GM10266 (cell line): ENCODE measurements around the gene TPCN1.

ENCODE experiments used
- DNase-seq: peaks from one replicate; pipeline ENCODE4 v3.0.0; 2012; ENCODE audit errors: extremely low spot score
- TF ChIP-seq, protein P1 (sequence below): IDR thresholded peaks from 2 replicates; pipeline ENCODE4 v1.5.1; 2012; ENCODE audit warnings: mild to moderate bottlenecking, low read depth; ENCODE audit not compliant: control insufficient read depth, insufficient read depth; ENCODE audit errors: missing control alignments

TPCN1 gene

DNA sequence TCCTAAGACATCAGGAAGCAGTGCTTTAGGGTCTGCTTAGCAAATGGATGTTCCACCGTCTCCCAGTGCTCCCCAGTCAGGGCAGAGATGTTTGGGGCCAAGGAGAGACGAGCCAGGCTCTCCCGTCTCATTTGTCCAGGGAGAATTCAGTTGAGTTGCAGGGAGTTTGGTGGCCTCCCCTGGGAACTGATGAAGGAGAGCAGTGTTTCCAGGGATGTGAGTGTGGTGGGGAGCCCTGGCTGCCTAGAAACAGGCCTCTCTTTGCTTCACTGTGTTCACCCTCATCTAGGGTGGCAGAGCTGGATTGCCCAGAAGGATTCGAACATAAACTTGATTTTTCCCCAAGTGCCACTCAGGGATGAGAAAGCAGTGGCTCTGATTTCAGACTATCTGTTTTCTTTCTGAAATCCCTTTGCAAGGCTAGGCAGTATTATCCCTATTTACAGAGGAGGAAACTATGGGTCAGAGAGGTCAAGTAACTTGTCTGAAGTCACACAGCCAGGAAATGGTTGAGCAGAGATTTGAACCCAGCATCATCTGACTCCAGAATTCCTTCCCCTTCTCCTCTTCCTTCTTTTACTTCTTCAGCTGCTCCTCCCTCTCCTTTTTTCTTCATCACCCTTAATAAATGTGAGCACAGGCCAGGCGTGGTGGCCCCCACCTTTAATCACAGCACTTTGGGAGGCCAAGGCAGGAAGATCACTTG, 6.6 kb downstream of the TPCN1 start:
- no peak for DNase-seq
- TF ChIP-seq, protein P1, sequence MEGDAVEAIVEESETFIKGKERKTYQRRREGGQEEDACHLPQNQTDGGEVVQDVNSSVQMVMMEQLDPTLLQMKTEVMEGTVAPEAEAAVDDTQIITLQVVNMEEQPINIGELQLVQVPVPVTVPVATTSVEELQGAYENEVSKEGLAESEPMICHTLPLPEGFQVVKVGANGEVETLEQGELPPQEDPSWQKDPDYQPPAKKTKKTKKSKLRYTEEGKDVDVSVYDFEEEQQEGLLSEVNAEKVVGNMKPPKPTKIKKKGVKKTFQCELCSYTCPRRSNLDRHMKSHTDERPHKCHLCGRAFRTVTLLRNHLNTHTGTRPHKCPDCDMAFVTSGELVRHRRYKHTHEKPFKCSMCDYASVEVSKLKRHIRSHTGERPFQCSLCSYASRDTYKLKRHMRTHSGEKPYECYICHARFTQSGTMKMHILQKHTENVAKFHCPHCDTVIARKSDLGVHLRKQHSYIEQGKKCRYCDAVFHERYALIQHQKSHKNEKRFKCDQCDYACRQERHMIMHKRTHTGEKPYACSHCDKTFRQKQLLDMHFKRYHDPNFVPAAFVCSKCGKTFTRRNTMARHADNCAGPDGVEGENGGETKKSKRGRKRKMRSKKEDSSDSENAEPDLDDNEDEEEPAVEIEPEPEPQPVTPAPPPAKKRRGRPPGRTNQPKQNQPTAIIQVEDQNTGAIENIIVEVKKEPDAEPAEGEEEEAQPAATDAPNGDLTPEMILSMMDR = no peak

DNA sequence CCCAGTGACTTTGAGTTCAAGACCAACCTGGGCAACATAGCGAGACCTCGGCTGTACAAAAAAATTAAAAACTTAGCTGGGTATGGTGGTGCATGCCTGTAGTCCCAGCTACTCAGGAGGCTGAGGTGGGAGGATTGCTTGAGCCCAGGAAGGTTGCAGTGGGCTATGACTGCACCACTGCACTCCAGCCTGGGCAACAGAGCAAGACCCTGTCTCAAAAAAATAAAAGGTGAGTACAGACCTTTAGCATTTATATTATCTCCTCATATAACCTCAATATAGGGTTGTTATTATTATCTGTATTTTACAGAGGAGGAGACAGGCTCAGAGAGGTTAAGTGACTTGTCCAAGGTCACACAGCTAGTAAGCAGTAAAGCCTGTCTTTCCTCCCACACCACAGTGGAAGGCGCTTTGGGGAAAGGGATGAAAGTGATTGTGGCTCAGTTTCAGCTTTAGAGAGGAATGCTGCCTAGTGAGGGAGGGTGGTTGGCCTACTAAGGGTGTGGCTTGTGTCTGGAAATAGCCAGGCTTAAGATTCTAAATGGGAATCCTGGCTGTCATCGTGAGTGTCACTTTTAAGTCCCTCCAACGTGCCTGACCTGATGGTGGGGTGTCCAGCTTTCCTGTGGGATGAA, 7.2 kb downstream of the TPCN1 start:
- no peak for DNase-seq

DNA sequence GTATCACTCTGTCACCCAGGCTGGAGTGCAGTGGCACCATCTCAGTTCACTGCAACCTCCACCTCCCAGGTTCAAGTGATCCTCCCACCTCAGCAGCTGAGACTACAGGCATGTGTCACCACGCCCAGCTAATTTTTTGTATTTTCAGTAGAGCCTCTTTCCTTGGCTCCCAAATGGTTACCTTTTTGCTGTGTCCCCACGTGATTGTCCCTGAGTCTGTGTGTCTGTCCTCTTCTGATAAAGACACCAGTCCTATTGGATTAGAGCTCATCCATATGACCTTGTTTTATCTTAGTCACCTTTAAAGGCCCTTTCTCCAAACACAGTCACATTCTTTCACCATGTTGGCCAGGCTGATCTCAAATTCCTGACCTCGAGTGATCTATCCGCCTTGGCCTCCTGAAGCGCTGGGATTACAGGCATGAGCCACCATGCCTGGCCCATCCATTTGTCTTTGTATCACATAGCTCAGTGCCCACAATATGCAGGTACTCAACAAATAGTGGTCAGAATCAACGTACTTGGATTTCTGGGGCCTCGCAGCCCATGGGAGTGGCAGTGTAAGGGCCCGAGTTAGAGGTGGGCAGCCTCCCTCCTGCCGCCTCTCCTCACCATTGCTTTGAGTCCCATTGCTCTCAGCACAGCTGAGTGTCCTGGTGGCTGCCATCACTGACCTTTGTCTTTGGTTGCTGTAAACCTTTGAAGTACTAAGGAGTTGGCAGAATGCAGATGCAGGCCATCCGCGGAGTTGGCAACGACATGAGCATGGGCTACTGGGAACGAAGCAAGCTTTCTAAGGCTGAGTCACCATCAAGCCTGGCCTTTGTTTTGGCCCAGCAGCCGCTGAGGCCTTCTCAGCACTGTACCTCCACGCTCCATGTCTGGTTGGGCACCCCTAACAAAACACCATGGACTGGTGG, 9.3 kb downstream of the TPCN1 start:
- TF ChIP-seq, protein P1 = no peak
- no peak for DNase-seq

More for the DNA sequence above, 7.2 kb downstream of the TPCN1 start:
- TF ChIP-seq, protein P1 = no peak

DNA sequence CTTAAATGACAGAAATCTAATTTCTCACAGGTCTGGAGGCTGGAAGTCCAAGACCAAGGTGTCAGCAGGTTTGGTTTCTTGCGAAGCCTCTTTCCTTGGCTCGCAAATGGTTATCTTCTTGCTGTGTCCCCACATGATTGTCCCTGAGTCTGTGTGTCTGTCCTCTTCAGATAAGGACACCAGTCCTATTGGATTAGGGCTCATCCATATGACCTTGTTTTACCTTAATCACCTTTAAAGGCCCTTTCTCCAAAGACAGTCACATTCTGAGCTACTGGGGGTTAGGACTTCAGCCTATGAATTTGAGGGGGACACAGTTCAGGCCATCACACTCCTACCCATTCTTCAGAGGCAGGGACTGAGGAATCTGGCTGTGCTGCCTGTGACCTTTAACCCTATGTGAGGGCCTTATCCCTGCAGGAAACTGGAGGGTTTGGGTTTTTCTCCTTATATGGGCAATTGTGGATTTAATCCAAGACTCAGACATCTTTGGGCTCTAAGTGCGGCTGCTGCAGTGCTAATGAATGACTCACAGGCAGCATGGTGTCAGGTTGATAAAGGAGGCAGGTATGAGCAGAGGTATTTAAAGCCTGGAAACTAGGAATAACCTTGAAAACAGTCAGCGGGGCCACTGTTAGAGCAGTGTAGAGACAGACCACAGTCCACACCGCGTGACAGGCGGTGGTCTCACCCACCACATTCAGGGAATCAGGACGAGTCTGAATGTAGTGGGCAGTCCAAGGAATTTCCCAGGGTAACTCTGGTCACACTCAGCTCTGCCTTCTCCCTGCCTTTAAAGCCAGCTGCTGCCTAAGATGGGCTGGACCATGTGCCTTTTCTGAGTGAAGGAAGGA, 10.2 kb downstream of the TPCN1 start:
- TF ChIP-seq, protein P1 = no peak
- DNase-seq = no peak

DNA sequence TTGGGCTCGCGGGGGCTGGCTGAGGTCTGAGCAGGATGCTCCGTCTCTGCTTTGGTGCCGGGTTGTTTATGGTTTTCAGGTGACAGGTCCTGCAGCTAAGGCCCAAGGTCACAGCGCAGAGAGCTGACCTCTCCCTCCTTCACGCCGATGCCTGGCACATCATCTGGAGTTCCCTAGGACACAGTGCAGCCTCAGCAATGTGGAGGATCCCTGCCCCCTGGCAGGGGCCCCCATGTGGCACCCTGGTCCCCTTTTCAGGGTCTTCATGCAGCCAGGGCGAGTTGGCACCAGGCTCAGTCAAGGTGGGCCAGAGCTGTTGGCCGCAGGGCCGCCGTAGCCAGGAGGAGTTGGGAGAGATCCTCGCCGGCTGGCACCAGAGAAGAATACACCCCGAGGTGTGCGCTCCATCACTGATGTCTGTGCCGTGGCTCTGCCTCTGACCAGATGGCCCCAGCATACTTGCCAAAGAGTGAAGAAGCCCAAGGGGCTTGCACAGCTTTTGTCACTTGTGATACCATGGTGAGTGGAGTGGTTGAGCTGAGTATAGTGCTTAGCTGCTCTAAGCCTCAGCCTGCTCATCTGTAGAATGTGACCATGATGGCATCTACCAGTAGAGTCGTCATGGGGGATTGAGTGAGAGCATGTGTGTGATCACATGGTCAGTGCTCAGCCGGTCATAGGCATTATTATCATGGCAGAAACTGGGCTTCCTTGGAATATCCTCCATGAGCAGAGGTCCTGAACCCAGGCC, 11.0 kb downstream of the TPCN1 start:
- DNase-seq = no peak
- TF ChIP-seq, protein P1 = no peak
